GM21737 (cell line): ENCODE results near the gene ARFGAP1.

Experiments
- ATAC-seq: cut with Tn5 transposase; IDR thresholded peaks from one replicate; pipeline ENCODE4 v1.9.1; 2021; ENCODE audit warnings: mild to moderate bottlenecking, moderate library complexity; ENCODE audit not compliant: unreplicated experiment

The ARFGAP1 gene

GRCh38 chr20:63272105-63273058 is at the start of gene ARFGAP1:
Gene ARFGAP1, plus strand, starts transcription at chr20:63272813. Its CDS starts 2,768 bp downstream, at chr20:63275581.
- ATAC-seq, result peak; percentile 84

- no peak for ATAC-seq
Observed at GRCh38 chr20:63223121-63223825, 49.3 kb upstream of the ARFGAP1 start.

GRCh38 chr20:63223826-63224207 is 48.8 kb upstream of the ARFGAP1 start:
- no peak for ATAC-seq

GRCh38 chr20:63224412-63225081 is 48.1 kb upstream of the ARFGAP1 start:
- no peak for ATAC-seq

GRCh38 chr20:63225082-63225454 is 47.5 kb upstream of the ARFGAP1 start:
- ATAC-seq, result no peak

GRCh38 chr20:63226042-63226943 is 46.3 kb upstream of the ARFGAP1 start:
- ATAC-seq, result no peak

GRCh38 chr20:63227260-63227659 is 45.4 kb upstream of the ARFGAP1 start:
- no peak for ATAC-seq

- ATAC-seq, result no peak
Observed at GRCh38 chr20:63228806-63229205, 43.8 kb upstream of the ARFGAP1 start.

- no peak for ATAC-seq
Observed at GRCh38 chr20:63230800-63231268, 41.8 kb upstream of the ARFGAP1 start.

GRCh38 chr20:63232235-63233060 is 40.2 kb upstream of the ARFGAP1 start:
- ATAC-seq, result no peak

- ATAC-seq, result no peak
Observed at GRCh38 chr20:63233061-63233344, 39.6 kb upstream of the ARFGAP1 start.

GRCh38 chr20:63233924-63234323 is 38.7 kb upstream of the ARFGAP1 start:
- ATAC-seq, result no peak

GRCh38 chr20:63234693-63235398 is 37.8 kb upstream of the ARFGAP1 start:
- no peak for ATAC-seq

GRCh38 chr20:63235399-63235983 is 37.1 kb upstream of the ARFGAP1 start, which contains the start of gene BIRC7:
Gene BIRC7, plus strand, starts transcription at chr20:63235905. Its CDS starts 192 bp downstream, at chr20:63236097.
- ATAC-seq, result no peak

GRCh38 chr20:63236116-63236837 is 36.3 kb upstream of the ARFGAP1 start:
- no peak for ATAC-seq

GRCh38 chr20:63238031-63238430 is 34.6 kb upstream of the ARFGAP1 start:
- no peak for ATAC-seq

GRCh38 chr20:63238514-63239125 is 34.0 kb upstream of the ARFGAP1 start:
- ATAC-seq, result no peak
